Endothelial cell of umbilical vein (primary cell): ENCODE results near the gene ISLR.

Experiments
- CTCF ChIP-seq, 2 donors: IDR thresholded peaks; 1 replicate in 1 of 2; 2 replicates in 1 of 2; pipeline ENCODE4 v1.5.1; 2011; ENCODE audit warnings: low read length in 2 of 2, mild to moderate bottlenecking in 2 of 2, moderate library complexity in 2 of 2, control low read depth in 1 of 2, inconsistent platforms in 1 of 2, low read depth in 1 of 2; ENCODE audit not compliant: insufficient read depth in 1 of 2; ENCODE audit errors: extremely low read depth in 1 of 2
- EZH2 ChIP-seq: IDR thresholded peaks from 2 replicates; pipeline ENCODE4 v1.6.1; 2012; ENCODE audit warnings: borderline replicate concordance, low read depth, mild to moderate bottlenecking, moderate library complexity, low read length, inconsistent platforms; ENCODE audit not compliant: severe bottlenecking
- GATA2 ChIP-seq: IDR thresholded peaks from 2 replicates; pipeline ENCODE4 v1.7.0; 2011; ENCODE audit warnings: low read depth, mild to moderate bottlenecking, moderate library complexity, mixed read lengths, low read length; ENCODE audit not compliant: insufficient read length, insufficient read depth
- JUN ChIP-seq: IDR thresholded peaks from 2 replicates; pipeline ENCODE4 v1.6.1; 2011; ENCODE audit warnings: borderline replicate concordance, low read depth; ENCODE audit not compliant: insufficient read length, insufficient read depth
- MAX ChIP-seq: IDR thresholded peaks from 2 replicates; pipeline ENCODE4 v1.6.1; 2011; ENCODE audit not compliant: insufficient read depth, insufficient read length
- MYC ChIP-seq: IDR thresholded peaks from one replicate; pipeline ENCODE4 v1.6.1; 2011; ENCODE audit warnings: mild to moderate bottlenecking, low read depth, low read length
- POLR2A ChIP-seq: IDR thresholded peaks from 2 replicates; pipeline ENCODE4 v1.6.1; 2012; ENCODE audit warnings: low read depth, mild to moderate bottlenecking, control low read depth, low read length
- POLR2AphosphoS5 ChIP-seq: IDR thresholded peaks from 2 replicates; pipeline ENCODE4 v1.6.1; 2012; ENCODE audit warnings: low read depth, mild to moderate bottlenecking, control low read depth, low read length, moderate library complexity; ENCODE audit not compliant: insufficient read depth

DNA sequence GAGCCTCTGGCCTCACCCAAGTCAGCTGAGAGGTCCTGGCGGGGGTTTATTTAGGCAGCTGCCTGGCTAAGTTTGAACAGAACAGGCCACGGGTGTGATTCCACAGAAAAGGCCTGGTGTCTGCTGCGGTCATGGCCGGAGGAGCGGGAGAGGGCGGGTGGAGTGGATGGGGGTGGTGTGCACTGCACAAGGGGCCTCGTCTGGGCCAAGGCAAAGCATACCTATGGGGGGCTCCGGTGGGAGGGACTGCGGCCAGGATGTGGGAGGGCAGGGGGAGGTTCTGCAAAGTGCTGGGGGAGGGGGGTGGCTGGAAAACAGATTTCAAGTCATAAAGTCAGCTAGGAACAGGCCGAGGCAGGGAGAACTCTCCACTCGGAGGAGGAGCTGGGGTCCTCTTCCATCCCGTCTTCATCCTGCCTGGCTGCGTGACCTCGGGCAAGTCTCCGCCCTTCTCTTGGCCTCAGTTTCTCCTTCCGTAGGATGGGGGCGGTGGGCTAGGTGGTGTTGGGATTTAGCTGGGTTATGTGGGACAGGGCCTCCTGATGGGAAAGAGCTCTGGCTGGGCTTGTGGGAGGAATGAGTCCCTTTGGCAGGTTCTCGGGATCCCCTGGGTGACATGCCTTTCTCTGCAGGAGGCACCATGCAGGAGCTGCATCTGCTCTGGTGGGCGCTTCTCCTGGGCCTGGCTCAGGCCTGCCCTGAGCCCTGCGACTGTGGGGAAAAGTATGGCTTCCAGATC, 878 bp downstream of the ISLR start:
- no peak for TF ChIP-seq MAX
- TF ChIP-seq CTCF (IDR thresholded peaks at IDR 0.05; ENCODE audit: extremely low read depth in 1 of 2, insufficient read depth in 1 of 2, low read depth in 1 of 2, low read length in 2 of 2), result no peak
- TF ChIP-seq POLR2A, result no peak
- TF ChIP-seq MYC, result no peak
- TF ChIP-seq POLR2AphosphoS5, result no peak
- no peak for TF ChIP-seq EZH2
- no peak for TF ChIP-seq JUN
- no peak for TF ChIP-seq GATA2
